GF-D8 (cell line): ENCODE data around the gene FUT2.

Experiments used
- DNase-seq: peaks from one replicate; lab custom pipeline; 2025; lab: John Stamatoyannopoulos, UW

The FUT2 gene

DNA sequence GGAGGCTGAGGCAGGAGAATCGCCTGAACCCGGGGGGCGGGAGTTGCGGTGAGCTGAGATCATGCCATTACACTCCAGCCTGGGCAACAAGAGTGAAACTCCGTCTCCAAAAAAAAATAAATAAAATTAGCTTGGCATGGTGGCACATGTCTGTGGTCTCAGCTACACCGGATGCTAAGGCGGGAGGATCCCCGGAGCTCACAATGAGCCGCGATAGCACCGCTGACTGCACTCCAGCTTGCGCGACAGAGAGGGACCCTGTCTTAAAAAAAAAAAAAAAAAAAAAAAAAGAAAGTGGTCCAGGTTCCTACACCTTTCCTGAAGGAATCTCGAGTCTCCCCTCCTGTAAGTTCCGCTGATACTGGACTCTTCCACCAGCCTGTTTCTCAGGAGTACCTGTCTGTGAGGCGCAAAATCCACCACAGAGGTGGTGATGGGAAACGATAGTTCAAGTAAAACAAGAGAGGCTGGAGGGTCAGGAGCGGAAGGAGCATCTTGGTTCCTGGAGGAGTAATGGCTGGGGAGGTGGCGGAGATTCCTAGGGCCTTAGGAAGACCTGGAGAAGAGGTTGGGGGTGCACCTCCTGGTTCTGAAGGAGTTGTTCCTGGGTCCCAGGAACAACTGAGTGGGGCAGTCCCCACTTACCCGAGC lies 56.2 kb downstream of the FUT2 start:
- DNase-seq = no peak

DNA sequence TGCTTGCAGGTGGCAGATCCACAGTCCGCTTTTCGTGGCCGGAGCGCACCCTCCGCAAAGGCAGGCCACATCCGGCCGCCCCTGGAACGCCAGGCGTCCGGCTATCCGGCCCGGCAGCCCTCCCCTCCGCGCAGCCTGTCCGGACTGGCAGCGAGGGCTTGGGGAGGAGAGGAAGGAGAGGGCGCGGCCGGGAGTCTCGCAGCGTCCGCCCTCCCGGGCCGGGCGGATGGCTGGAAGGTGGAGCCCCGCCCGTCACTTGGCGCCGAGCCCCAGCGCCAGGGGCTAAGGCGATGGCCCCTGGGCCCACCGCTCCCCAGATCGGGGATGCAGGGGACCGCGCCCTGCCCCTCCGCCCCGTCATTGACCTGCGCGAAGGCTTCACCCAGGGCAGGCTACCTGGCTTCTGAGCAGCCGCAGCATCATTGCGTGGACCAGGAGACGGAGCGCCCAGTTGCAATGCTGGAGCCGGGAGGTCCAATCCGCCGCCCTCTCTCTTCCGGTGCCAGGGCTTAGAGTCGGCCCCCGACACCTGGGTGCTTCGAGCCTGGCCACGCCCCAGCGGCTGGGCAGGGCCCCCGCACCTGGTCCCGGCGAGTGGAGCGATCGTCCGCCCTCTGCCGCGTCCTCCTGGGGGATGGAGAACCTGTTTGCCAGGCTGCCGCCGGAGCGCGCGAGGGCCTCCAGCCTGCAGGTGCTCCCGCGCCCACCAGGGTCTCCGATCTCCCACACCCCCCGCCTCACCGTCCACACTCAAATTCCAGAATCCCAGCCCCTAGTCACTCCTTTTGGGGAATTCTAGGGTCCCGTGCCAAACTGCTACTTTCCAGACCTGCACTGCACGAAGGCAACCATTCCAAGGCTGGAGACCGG lies 57.0 kb downstream of the FUT2 start, which contains the start of gene FUT1:
Gene FUT1 (minus strand): TSS at position 146 of the 870 bp plus-strand sequence. CDS start 1,360 bp downstream, outside the sequence.
- no peak for DNase-seq

DNA sequence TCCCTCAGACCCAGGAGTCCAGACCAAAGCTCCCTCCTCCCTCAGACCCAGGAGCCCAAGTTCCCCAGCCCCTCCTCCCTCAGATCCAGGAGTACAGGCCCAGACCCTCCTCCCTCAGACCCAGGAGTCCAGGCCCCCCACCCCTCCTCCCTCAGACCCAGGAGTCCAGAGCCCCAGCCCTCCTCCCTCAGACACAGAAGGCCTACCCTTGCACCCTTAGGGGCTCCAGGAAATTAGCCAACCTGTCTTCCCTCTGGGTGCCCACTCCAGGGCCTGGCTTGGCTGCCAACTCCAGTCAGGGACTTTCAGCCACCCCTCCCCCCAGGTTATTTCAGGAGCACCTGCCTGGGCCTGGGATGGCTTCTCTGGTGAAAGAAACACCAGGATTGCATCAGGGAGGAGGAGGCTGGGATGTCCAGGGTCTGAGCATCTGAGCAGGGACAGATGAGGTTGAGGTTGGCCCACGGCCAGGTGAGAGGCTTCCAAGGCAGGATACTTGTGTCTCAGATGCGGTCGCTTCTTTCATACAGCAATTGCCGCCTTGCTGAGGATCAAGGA lies 59.4 kb downstream of the FUT2 start, which contains the start of gene FGF21:
Gene FGF21 (plus strand): TSS at position 441 of the 558 bp plus-strand sequence. CDS start 713 bp downstream, outside the sequence.
- DNase-seq = no peak
